Measurements from ENCODE around the gene VGLL4. TPM values are rescaled to one million over a fixed set of nuclear protein-coding genes. Genes with fewer than 3 reads are reported as not detected.
A peak's percentile ranks its signal among the peaks of the same experiment; 100 is the strongest.

The VGLL4 gene
- total RNA-seq, 1 experiment from 2014 or later, result 46.1 TPM

GRCh38 chr3:11660242-11660641 lies 16.5 kb upstream of the VGLL4 start:
- CTCF ChIA-PET, result no interaction called here
- intact Hi-C loops (cut with micrococcal nuclease; ENCODE audit: unreplicated experiment), result no loop called here
- no peak overlapping the region for H3K27ac Mint-ChIP-seq (ENCODE audit: unreplicated experiment)

GRCh38 chr3:11658180-11658579 lies 14.5 kb upstream of the VGLL4 start:
- Mint-ChIP-seq H3K27me3 (ENCODE audit: insufficient read depth, unreplicated experiment) (no peaks in the 10 kb centered on the region), H3K27ac (ENCODE audit: unreplicated experiment) (no peak overlapping the region), H3K4me3 (ENCODE audit: unreplicated experiment) (no peak overlapping the region), H3K36me3 (ENCODE audit: insufficient read depth, unreplicated experiment) (no peaks in the 10 kb centered on the region), H3K9me3 (ENCODE audit: unreplicated experiment) (no peaks in the 10 kb centered on the region), H3K4me1 (ENCODE audit: low read depth, unreplicated experiment) (peaks cover 19% of the 10 kb centered on the region)
- no peaks in the 10 kb centered on the region for H3K36me3 ChIP-seq (ENCODE audit: control insufficient read depth, insufficient read depth, low read length)
- DNase-seq, result no peak
- H3K27me3 ChIP-seq (replicated peaks; ENCODE audit: control insufficient read depth, insufficient read depth, low read length), result no peaks in the 10 kb centered on the region
- H3K4me1 ChIP-seq, result peaks cover 14% of the 10 kb centered on the region
- TF ChIP-seq CTCF (IDR thresholded peaks at IDR 0.05; ENCODE audit: insufficient read depth in 1 of 2, low read depth in 1 of 2, low read length in 1 of 2, severe bottlenecking in 1 of 2, unreplicated experiment in 1 of 2), result no peak
- intact Hi-C loops (cut with micrococcal nuclease; ENCODE audit: unreplicated experiment), result no loop called here
- H3K9me3 ChIP-seq, result no peaks in the 10 kb centered on the region
- H3K4me3 ChIP-seq (ENCODE audit: low read depth, low read length), result no peak overlapping the region
- POLR2A ChIA-PET, result no interaction called here
- CTCF ChIA-PET, result interaction anchor here (0.6 kb wide), 1 partner anchor 15 kb away, joined by 7 read pairs; no protein-coding TSS in a partner anchor
- BruUV-seq (replicated peaks), result no TSS peak

More at GRCh38 chr3:11660242-11660641, 16.5 kb upstream of the VGLL4 start:
- H3K36me3 ChIP-seq (ENCODE audit: control insufficient read depth, insufficient read depth, low read length), result no peaks in the 10 kb centered on the region
- no TSS peak for BruUV-seq (replicated peaks)
- Mint-ChIP-seq H3K36me3 (ENCODE audit: insufficient read depth, unreplicated experiment) (no peaks in the 10 kb centered on the region), H3K4me1 (ENCODE audit: low read depth, unreplicated experiment) (peaks cover 12% of the 10 kb centered on the region), H3K4me3 (ENCODE audit: unreplicated experiment) (no peak overlapping the region), H3K27me3 (ENCODE audit: insufficient read depth, unreplicated experiment) (no peaks in the 10 kb centered on the region), H3K9me3 (ENCODE audit: unreplicated experiment) (no peaks in the 10 kb centered on the region)
- no peak overlapping the region for H3K4me3 ChIP-seq (ENCODE audit: low read depth, low read length)
- no peaks in the 10 kb centered on the region for H3K27me3 ChIP-seq (replicated peaks; ENCODE audit: control insufficient read depth, insufficient read depth, low read length)
- no peak for DNase-seq
- H3K9me3 ChIP-seq, result no peaks in the 10 kb centered on the region
- TF ChIP-seq CTCF (IDR thresholded peaks at IDR 0.05; ENCODE audit: insufficient read depth in 1 of 2, low read depth in 1 of 2, low read length in 1 of 2, severe bottlenecking in 1 of 2, unreplicated experiment in 1 of 2), result no peak
- H3K4me1 ChIP-seq, result peaks cover 5% of the 10 kb centered on the region; the same call in 1 of the 2 replicates
- POLR2A ChIA-PET, result no interaction called here

GRCh38 chr3:11655196-11655928 lies 11.6 kb upstream of the VGLL4 start:
- CTCF ChIA-PET, result no interaction called here
- peak overlapping the region; percentile 73 for H3K27ac Mint-ChIP-seq (ENCODE audit: unreplicated experiment)
- peak in 1 of 2 experiments; percentile 40 for TF ChIP-seq CTCF (IDR thresholded peaks at IDR 0.05; ENCODE audit: insufficient read depth in 1 of 2, low read depth in 1 of 2, low read length in 1 of 2, severe bottlenecking in 1 of 2, unreplicated experiment in 1 of 2)

More at GRCh38 chr3:11655196-11655928, 11.6 kb upstream of the VGLL4 start:
- no TSS peak for BruUV-seq (replicated peaks)
- Mint-ChIP-seq H3K27me3 (ENCODE audit: insufficient read depth, unreplicated experiment) (no peaks in the 10 kb centered on the region), H3K4me1 (ENCODE audit: low read depth, unreplicated experiment) (peaks cover 11% of the 10 kb centered on the region), H3K36me3 (ENCODE audit: insufficient read depth, unreplicated experiment) (no peaks in the 10 kb centered on the region), H3K9me3 (ENCODE audit: unreplicated experiment) (no peaks in the 10 kb centered on the region), H3K4me3 (ENCODE audit: unreplicated experiment) (no peak overlapping the region)
- no peak for DNase-seq
- Histone ChIP-seq H3K36me3 (ENCODE audit: control insufficient read depth, insufficient read depth, low read length) (no peaks in the 10 kb centered on the region), H3K4me3 (ENCODE audit: low read depth, low read length) (no peak overlapping the region), H3K9me3 (no peaks in the 10 kb centered on the region), H3K27me3 (replicated peaks; ENCODE audit: control insufficient read depth, insufficient read depth, low read length) (no peaks in the 10 kb centered on the region), H3K4me1 (peaks cover 11% of the 10 kb centered on the region)
- POLR2A ChIA-PET, result no interaction called here
- intact Hi-C loops (cut with micrococcal nuclease; ENCODE audit: unreplicated experiment), result loop anchor here (1.0 kb wide), 1 partner anchor 149 kb away; no protein-coding TSS in a partner anchor

All from Caco-2 (cell line).